DMS53 treated with DMSO at 0.1 percent for 48 hours (cell line): ENCODE results near the gene CYP20A1.
"Not testable (repeated sequence)": the region's sequence is repeated elsewhere in the genome, so short reads cannot be mapped to it uniquely, and the experiment has no call there.

ENCODE experiments used
- DNase-seq: peaks from one replicate; lab custom pipeline; 2025; ENCODE audit not compliant: unreplicated experiment; lab: John Stamatoyannopoulos, UW

The CYP20A1 gene, protein sequence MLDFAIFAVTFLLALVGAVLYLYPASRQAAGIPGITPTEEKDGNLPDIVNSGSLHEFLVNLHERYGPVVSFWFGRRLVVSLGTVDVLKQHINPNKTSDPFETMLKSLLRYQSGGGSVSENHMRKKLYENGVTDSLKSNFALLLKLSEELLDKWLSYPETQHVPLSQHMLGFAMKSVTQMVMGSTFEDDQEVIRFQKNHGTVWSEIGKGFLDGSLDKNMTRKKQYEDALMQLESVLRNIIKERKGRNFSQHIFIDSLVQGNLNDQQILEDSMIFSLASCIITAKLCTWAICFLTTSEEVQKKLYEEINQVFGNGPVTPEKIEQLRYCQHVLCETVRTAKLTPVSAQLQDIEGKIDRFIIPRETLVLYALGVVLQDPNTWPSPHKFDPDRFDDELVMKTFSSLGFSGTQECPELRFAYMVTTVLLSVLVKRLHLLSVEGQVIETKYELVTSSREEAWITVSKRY

DNA sequence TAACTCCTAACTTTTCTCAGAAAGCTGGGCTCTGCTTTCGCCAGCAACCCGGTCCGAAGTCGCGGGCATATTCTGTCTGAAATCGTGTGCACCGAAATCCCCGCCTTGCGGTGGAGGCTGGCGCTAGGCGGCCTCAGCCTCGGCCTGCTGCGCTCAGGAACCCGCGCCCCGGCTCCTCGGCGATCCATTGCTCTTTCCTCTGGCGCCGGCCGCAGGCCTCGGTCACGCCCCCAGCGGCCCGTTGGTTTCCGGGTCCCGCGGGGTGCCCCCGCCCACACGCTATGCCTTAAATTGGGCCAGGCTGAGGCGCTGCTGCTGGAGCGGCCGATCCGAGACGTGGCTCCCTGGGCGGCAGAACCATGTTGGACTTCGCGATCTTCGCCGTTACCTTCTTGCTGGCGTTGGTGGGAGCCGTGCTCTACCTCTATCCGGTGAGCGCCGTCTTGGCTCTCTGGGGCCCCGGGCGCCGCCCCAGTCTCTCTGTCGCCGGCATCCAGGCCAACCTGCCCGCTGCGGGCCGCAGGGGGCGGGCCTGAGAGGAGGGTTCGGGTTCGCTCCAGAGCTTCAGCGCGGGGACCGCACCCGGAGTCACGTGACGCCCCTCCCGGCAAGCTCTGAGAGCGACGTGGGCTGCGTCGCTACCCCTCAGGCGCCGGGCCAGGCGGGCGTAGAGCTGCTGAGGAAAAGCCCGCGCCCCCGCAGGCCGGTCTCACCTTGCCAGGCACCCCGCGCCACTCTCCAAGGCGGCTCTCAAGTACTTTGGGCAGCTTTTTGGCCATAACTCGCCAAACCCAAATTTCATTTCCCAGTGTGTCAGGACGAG lies at the start of gene CYP20A1:
TSS of gene CYP20A1 (plus strand) at position 315 of the 823 bp plus-strand sequence. CDS start at position 360, 45 bp downstream.
- DNase-seq: peak; percentile 94

- DNase-seq: not testable (repeated sequence)
Observed at GRCh38 chr2:203190547-203190946, 48.3 kb upstream of the CYP20A1 start.

DNA sequence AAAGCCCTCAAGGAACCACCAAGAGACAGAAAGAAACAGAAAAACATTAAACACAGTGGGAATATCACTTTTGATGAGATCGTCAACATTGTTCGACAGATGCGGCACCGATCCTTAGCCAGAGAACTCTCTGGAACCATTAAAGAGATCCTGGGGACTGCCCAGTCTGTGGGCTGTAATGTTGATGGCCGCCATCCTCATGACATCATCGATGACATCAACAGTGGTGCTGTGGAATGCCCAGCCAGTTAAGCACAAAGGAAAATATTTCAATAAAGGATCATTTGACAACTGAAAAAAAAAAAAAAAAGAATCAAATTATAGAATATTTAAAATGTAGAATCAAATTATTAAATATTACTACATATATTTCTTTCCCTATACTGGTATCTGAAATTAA lies 47.8 kb upstream of the CYP20A1 start:
- DNase-seq: not testable (repeated sequence)

DNA sequence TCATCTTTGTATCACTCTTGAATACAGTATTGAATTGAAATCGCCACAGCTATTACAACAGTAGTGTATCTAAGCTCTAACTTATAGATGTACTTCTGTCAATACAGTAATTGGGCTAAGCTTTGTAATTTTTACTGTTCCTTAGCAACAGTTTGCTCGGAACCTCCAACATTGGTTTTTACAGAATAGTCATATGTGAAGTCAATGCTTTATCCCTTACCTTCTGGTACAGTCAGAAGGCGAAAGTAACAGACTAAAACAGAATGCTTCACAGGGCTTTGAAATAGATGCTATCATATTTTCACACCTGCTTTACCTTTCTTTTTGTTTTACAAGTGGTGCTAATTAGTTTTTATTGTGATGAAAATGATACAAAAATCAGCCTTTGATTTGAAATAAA lies 46.9 kb upstream of the CYP20A1 start:
- no peak for DNase-seq

- DNase-seq: no peak
Observed at GRCh38 chr2:203195331-203196036, 43.3 kb upstream of the CYP20A1 start.

GRCh38 chr2:203200866-203201265 lies 38.0 kb upstream of the CYP20A1 start:
- no peak for DNase-seq

- DNase-seq: no peak
Observed at GRCh38 chr2:203201426-203201825, 37.4 kb upstream of the CYP20A1 start.

- DNase-seq: no peak
Observed at GRCh38 chr2:203209538-203209937, 29.3 kb upstream of the CYP20A1 start.

- peak; percentile 21 for DNase-seq
Observed at GRCh38 chr2:203225423-203226039, 13.3 kb upstream of the CYP20A1 start.

GRCh38 chr2:203229674-203230073 lies 9.1 kb upstream of the CYP20A1 start:
- not testable (repeated sequence) for DNase-seq

- DNase-seq: peak; percentile 8
Observed at GRCh38 chr2:203237346-203238238, 1.2 kb upstream of the CYP20A1 start.

GRCh38 chr2:203238292-203238703 lies 520 bp upstream of the CYP20A1 start:
- DNase-seq: no peak

GRCh38 chr2:203240491-203240890 lies 1.7 kb downstream of the CYP20A1 start:
- no peak for DNase-seq

GRCh38 chr2:203242518-203242917 lies 3.7 kb downstream of the CYP20A1 start:
- DNase-seq: no peak

DNA sequence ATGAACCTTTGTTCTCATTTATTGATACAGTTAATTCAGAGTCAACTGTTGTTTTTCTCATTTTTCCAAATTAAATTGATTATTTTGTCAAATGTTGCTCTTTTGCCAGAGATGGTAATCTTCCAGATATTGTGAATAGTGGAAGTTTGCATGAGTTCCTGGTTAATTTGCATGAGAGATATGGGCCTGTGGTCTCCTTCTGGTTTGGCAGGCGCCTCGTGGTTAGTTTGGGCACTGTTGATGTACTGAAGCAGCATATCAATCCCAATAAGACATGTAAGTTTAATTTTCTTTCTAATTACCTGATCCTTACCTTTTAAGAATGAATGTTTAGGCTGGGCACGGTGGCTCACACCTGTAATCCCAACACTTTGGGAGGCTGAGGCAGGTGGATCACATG lies 7.8 kb downstream of the CYP20A1 start:
- no peak for DNase-seq

- no peak for DNase-seq
Observed at GRCh38 chr2:203252818-203253217, 14.0 kb downstream of the CYP20A1 start.

DNA sequence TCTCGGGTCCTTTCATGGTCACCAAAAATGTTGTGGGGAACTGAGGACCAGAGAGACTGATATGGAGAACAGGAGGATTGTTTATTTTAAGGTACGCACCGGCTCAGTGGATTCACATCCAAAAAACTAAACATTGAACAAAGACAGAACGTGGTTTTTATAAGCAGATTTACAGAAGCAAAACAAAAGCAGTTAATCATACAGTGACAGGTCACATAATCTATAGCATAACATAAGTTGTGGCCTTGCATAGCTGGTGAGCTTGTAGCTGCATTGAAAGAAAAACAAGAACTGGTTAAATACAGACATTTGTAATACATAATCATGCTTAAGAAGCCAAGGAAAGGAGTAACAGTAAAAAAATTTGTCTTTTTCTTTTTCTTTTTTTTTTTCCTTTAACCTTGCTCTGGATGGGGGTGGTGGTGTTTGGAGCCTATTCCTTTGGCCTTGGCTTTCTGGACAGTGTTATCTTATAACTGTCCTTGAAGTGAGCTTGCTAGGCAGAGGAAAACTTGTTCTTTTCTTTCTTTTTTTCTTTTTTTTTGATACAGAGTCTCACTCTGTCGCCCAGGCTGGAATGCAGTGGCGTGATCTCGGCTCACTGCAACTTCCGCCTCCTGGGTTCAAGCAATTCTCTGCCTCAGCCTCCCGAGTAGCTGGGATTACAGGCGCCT lies 14.7 kb downstream of the CYP20A1 start:
- not testable (repeated sequence) for DNase-seq

DNA sequence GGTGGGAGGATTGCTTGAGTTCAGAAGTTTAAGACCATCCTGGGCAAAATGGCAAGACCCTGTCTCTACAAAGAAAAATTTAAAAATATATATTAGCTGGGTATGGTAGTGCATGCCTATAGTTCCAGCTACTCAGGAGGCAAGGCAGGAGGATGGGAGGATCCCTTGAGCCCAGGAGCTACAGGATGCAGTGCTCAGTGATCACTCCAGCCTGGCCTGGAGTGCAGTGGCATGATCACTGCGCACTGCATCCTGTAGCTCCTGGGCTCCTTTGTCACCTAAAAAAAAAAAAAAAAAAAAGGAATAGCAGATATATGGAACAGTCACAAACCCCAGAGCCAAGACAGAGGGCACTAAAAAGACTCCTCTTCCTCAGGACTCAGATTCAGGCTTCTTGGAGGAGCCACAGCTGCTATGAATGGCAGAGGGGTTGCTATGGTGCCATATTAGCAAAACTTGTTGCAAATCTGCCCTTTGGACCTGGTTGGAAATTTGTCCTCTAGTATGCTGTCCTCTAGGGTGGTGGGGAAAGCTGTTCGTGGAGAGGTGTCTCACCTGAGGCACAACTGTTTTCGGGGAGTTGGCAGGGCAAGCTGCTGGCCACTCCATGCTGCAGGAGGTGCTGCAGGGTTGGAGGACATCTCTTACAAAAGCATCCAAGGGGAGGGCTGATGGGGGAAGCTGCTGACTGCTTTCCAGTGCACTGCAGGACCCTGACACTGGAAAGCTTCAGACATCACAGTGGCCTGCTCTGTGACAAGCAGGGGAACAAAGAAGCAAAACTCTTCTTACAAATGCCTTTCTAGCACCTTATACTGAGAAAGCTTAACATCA lies 22.7 kb downstream of the CYP20A1 start:
- no peak for DNase-seq
